HepG2 (cell line): ENCODE results near the gene CCDC34. TPM values are rescaled to one million over a fixed set of nuclear protein-coding genes. Genes with fewer than 3 reads are reported as not detected.

ENCODE experiments used
- GABPB1 ChIP-seq: IDR thresholded peaks from 2 replicates; pipeline ENCODE4 v1.6.1; 2016; ENCODE audit warnings: mild to moderate bottlenecking, missing genetic modification reagents, moderate library complexity, missing compliant biosample characterization
- GATAD2A ChIP-seq: IDR thresholded peaks from 2 replicates; pipeline ENCODE4 v1.6.1; 2016
- JUND ChIP-seq: sonication (generic); formaldehyde crosslinking; IDR thresholded peaks from 2 replicates; pipeline ENCODE4 v1.8.0; 2022; ENCODE audit warnings: mild to moderate bottlenecking, missing genetic modification reagents
- KAT2B ChIP-seq: fragments of 150-350 bp; IDR thresholded peaks from 2 replicates; pipeline ENCODE4 v1.6.1; 2014; ENCODE audit warnings: low read depth, low read length, borderline replicate concordance
- MBD4 ChIP-seq: IDR thresholded peaks from 2 replicates; pipeline ENCODE4 v1.6.1; 2012; ENCODE audit warnings: low read length, inconsistent platforms, borderline replicate concordance
- NFIC ChIP-seq: IDR thresholded peaks from 2 replicates; pipeline ENCODE4 v1.6.1; 2012; ENCODE audit warnings: mild to moderate bottlenecking, low read length, inconsistent platforms
- RAD51 ChIP-seq: fragments of 450-650 bp; IDR thresholded peaks from 2 replicates; pipeline ENCODE4 v1.6.1; 2016; ENCODE audit warnings: borderline replicate concordance
- SALL1 ChIP-seq: sonication (generic); formaldehyde crosslinking; IDR thresholded peaks from 2 replicates; pipeline ENCODE4 v1.8.0; 2022; ENCODE audit warnings: mild to moderate bottlenecking, missing genetic modification reagents
- ZNF292 ChIP-seq: sonication (generic); formaldehyde crosslinking; IDR thresholded peaks from 2 replicates; pipeline ENCODE4 v1.8.1; 2022; ENCODE audit warnings: mild to moderate bottlenecking, low read depth, missing genetic modification reagents, borderline replicate concordance
- ZNF326 ChIP-seq: sonication (generic); formaldehyde crosslinking; IDR thresholded peaks from 2 replicates; pipeline ENCODE4 v1.4.0; 2020; ENCODE audit warnings: missing genetic modification reagents, borderline replicate concordance
- ZNF558 ChIP-seq: sonication (generic); formaldehyde crosslinking; IDR thresholded peaks from 2 replicates; pipeline ENCODE4 v1.9.0; 2022; ENCODE audit warnings: mild to moderate bottlenecking, missing genetic modification reagents, borderline replicate concordance
- ZNF670 ChIP-seq: sonication (generic); formaldehyde crosslinking; IDR thresholded peaks from 2 replicates; pipeline ENCODE4 v1.8.0; 2022; ENCODE audit warnings: mild to moderate bottlenecking, missing genetic modification reagents, borderline replicate concordance
- ZNF878 ChIP-seq: sonication (generic); formaldehyde crosslinking; IDR thresholded peaks from 2 replicates; pipeline ENCODE4 v1.8.1; 2023; ENCODE audit warnings: mild to moderate bottlenecking, missing genetic modification reagents, moderate library complexity
- ZZZ3 ChIP-seq: sonication (generic); formaldehyde crosslinking; IDR thresholded peaks from 2 replicates; pipeline ENCODE4 v1.4.0; 2020; ENCODE audit warnings: missing genetic modification reagents, mild to moderate bottlenecking, borderline replicate concordance
- polyA plus RNA-seq, 8 experiments: library from polyadenylated mRNA; depleted of rRNA in 3 of 8; stranded (reverse) in 7 of 8; unstranded in 1 of 8; fragments of >200 nt; fragmentation: Illumina TruSeq in 4 of 8; extraction: Trizol in 4 of 8; gene quantifications; 2 replicates each; pipeline versions ENCODE4 v1.2.1 to v1.2.3, GENCODE V29; 2011 to 2016; ENCODE audit warnings: low read depth in 4 of 8, missing spikeins in 1 of 8, mixed read lengths in 1 of 8; ENCODE audit not compliant: insufficient read depth in 1 of 8
- total RNA-seq, 5 experiments: library from RNA; depleted of rRNA; stranded (reverse); fragments of >200 nt; fragmentation: Illumina TruSeq; extraction: Trizol; gene quantifications; 2 replicates each; pipeline ENCODE4 v1.2.3, GENCODE V29; 2016; ENCODE audit warnings: low read depth in 1 of 5
- TF ChIP-seq, protein P1 (sequence below): sonication (generic); formaldehyde crosslinking; IDR thresholded peaks from 2 replicates; pipeline ENCODE4 v1.5.1; 2020; ENCODE audit warnings: missing genetic modification reagents, mild to moderate bottlenecking, borderline replicate concordance
- TF ChIP-seq, protein P2 (sequence below): sonication (generic); formaldehyde crosslinking; conservative IDR thresholded peaks from 2 replicates; pipeline ENCODE4 v1.8.0; 2022; ENCODE audit warnings: low read depth, missing genetic modification reagents
- TF ChIP-seq, protein P3 (sequence below): sonication (generic); formaldehyde crosslinking; IDR thresholded peaks from 2 replicates; pipeline ENCODE4 v1.4.0; 2020; ENCODE audit warnings: mild to moderate bottlenecking, missing genetic modification reagents
- TF ChIP-seq, protein P4 (sequence below): sonication (generic); formaldehyde crosslinking; IDR thresholded peaks from 2 replicates; pipeline ENCODE4 v1.4.0; 2020; ENCODE audit warnings: missing genetic modification reagents
- TF ChIP-seq, protein P5 (sequence below): sonication (generic); formaldehyde crosslinking; IDR thresholded peaks from 2 replicates; pipeline ENCODE4 v1.4.0; 2020; ENCODE audit warnings: missing genetic modification reagents

Gene CCDC34
- total and polyA plus RNA-seq, 2 of the 13 experiments (the other 11 are each of a cell fraction or from before 2014, with no cell fraction given): 7.6 to 34.3 TPM

DNA sequence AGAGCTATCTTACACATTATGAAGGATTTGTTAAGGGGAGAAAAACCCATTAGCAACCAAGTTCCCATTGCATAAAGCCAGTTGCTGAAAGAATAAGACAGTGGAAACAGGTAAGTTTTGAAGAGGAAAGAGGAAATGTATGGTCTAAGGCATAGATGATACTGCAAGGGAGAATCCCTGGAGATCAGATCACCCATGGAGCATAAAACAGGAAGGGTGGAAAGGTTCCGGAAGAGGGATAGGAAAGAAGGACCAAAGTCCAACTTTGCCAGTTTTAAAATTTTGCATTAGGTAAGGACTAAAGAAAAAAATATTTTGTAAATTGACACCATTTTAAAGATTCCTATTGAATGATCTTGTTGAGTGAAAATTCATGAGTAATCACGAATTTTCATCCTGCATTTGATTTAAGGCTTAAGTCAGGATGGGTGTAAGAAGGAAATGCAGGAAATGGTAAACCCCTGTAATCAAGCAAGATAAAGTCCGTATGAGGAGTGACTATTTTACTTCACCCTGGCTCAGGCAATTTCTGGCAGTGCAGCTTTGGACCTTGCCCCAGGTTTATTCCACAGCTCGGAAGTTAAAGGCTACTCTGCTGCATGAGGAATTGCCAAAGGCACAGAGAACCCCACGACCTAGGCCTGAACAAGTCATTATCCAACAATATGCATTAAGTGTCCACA is 70.9 kb downstream of the CCDC34 start (continued):
- TF ChIP-seq, protein P1, sequence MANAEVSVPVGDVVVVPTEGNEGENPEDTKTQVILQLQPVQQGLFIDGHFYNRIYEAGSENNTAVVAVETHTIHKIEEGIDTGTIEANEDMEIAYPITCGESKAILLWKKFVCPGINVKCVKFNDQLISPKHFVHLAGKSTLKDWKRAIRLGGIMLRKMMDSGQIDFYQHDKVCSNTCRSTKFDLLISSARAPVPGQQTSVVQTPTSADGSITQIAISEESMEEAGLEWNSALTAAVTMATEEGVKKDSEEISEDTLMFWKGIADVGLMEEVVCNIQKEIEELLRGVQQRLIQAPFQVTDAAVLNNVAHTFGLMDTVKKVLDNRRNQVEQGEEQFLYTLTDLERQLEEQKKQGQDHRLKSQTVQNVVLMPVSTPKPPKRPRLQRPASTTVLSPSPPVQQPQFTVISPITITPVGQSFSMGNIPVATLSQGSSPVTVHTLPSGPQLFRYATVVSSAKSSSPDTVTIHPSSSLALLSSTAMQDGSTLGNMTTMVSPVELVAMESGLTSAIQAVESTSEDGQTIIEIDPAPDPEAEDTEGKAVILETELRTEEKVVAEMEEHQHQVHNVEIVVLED (CRISPR knock-in tag): no peak
- TF ChIP-seq NFIC (no peak), GATAD2A (CRISPR knock-in tag) (peak; percentile 30; the same call in 1 of the 2 replicates), RAD51 (no peak), SALL1 (CRISPR knock-in tag) (peak; percentile 60), JUND (CRISPR knock-in tag) (no peak), MBD4 (no peak), GABPB1 (CRISPR knock-in tag) (no peak), KAT2B (no peak), ZNF878 (CRISPR knock-in tag) (no peak), ZNF326 (CRISPR knock-in tag) (no peak), ZZZ3 (CRISPR knock-in tag) (no peak), ZNF558 (CRISPR knock-in tag) (no peak), ZNF292 (peak; percentile 42; the same call in 1 of the 2 replicates), ZNF670 (CRISPR knock-in tag) (no peak)
- TF ChIP-seq, protein P2, sequence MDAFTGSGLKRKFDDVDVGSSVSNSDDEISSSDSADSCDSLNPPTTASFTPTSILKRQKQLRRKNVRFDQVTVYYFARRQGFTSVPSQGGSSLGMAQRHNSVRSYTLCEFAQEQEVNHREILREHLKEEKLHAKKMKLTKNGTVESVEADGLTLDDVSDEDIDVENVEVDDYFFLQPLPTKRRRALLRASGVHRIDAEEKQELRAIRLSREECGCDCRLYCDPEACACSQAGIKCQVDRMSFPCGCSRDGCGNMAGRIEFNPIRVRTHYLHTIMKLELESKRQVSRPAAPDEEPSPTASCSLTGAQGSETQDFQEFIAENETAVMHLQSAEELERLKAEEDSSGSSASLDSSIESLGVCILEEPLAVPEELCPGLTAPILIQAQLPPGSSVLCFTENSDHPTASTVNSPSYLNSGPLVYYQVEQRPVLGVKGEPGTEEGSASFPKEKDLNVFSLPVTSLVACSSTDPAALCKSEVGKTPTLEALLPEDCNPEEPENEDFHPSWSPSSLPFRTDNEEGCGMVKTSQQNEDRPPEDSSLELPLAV (CRISPR knock-in tag): no peak
- TF ChIP-seq, protein P3, sequence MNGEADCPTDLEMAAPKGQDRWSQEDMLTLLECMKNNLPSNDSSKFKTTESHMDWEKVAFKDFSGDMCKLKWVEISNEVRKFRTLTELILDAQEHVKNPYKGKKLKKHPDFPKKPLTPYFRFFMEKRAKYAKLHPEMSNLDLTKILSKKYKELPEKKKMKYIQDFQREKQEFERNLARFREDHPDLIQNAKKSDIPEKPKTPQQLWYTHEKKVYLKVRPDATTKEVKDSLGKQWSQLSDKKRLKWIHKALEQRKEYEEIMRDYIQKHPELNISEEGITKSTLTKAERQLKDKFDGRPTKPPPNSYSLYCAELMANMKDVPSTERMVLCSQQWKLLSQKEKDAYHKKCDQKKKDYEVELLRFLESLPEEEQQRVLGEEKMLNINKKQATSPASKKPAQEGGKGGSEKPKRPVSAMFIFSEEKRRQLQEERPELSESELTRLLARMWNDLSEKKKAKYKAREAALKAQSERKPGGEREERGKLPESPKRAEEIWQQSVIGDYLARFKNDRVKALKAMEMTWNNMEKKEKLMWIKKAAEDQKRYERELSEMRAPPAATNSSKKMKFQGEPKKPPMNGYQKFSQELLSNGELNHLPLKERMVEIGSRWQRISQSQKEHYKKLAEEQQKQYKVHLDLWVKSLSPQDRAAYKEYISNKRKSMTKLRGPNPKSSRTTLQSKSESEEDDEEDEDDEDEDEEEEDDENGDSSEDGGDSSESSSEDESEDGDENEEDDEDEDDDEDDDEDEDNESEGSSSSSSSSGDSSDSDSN: no peak
- TF ChIP-seq, protein P4, sequence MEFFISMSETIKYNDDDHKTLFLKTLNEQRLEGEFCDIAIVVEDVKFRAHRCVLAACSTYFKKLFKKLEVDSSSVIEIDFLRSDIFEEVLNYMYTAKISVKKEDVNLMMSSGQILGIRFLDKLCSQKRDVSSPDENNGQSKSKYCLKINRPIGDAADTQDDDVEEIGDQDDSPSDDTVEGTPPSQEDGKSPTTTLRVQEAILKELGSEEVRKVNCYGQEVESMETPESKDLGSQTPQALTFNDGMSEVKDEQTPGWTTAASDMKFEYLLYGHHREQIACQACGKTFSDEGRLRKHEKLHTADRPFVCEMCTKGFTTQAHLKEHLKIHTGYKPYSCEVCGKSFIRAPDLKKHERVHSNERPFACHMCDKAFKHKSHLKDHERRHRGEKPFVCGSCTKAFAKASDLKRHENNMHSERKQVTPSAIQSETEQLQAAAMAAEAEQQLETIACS (CRISPR knock-in tag): no peak
- TF ChIP-seq, protein P5, sequence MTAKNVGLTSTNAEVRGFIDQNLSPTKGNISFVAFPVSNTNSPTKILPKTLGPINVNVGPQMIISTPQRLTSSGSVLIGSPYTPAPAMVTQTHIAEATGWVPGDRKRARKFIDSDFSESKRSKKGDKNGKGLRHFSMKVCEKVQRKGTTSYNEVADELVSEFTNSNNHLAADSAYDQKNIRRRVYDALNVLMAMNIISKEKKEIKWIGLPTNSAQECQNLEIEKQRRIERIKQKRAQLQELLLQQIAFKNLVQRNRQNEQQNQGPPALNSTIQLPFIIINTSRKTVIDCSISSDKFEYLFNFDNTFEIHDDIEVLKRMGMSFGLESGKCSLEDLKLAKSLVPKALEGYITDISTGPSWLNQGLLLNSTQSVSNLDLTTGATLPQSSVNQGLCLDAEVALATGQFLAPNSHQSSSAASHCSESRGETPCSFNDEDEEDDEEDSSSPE: no peak
